Measurements from ENCODE around the gene TIMP2.
"Not testable (repeated sequence)": the region's sequence is repeated elsewhere in the genome, so short reads cannot be mapped to it uniquely, and the experiment has no call there.

The TIMP2 gene, protein sequence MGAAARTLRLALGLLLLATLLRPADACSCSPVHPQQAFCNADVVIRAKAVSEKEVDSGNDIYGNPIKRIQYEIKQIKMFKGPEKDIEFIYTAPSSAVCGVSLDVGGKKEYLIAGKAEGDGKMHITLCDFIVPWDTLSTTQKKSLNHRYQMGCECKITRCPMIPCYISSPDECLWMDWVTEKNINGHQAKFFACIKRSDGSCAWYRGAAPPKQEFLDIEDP

DNA sequence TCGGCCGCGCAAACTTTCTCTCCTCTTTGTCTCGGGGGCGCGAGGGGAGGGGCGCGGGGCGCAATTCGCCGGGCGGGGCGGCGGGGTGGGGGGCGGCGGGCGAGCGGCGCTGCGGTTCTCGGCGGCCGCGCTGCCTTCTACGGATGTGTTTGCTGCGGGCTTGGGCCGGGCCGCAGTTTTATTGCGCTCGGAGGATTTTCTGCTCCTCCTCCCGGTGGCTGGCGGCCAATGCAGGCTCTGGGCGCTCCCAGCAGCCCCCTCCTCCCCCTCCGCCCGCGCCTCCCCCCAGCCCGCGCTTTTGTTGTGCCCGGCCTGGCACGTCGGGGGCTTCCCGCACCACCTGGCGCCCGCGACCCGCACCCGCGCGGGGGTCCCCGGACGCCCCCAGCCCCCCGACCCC is at the start of gene TIMP2:
Gene TIMP2 (minus strand): TSS at position 154 of the 400 bp plus-strand sequence. CDS start 299 bp downstream, outside the sequence.
- no peak for DNase-seq (ENCODE audit: low spot score)

DNA sequence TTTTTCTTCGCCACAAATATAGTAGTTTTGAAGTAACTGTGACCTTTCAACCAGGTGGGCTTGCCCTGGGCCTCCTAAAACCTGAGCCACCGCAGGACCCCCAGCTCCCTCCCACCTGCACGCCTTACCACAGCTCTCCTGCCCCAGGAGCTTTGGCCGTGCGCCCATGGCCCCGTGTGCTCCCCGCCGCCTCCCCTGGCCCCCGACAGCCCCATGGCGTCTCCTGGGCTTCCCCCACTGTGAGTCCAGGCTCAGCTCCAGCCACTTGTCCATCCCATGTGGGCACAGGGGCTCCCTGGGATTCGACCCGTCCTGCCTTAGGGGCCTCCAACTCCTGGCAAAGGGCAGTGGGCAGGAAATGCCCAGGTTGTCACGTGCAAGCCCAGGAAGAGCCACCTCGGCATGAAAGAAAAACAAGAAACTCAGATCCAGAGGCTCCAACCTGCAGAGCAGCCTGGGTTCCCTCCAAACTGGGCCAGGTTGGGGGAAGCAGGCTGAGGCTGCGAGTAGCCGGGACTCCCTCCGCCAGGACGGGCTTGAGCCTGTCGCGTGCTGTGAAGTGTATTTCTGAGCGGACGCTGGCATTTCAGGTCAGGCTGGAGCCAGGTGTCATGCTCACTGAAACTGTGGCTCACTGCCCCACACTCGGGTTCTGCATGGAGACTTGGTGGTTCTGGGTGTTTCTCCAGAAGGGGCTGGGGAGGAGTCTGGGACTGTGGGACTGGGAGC is 48.8 kb upstream of the TIMP2 start:
- DNase-seq (ENCODE audit: low spot score) = no peak

DNA sequence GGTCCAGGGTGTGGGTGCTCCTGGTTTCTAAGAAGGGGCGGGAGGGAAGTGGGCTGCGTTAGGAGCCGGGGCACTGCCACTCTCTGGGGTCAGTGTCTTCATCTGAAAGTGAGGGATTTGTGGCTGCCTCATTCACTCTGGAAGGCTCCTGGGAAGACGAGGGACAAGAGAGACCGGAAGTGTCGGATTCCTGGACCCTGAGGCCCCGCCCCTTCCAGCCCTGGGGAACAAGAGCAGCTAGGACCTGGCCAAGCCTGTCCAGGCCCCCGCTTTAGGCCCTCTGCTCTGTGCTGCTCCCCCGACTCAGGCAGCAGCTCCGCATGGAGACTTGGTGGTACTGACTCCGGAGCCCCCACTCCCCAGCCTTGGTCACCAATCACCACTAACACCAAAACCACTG is 48.0 kb upstream of the TIMP2 start:
- no peak for DNase-seq (ENCODE audit: low spot score)

DNA sequence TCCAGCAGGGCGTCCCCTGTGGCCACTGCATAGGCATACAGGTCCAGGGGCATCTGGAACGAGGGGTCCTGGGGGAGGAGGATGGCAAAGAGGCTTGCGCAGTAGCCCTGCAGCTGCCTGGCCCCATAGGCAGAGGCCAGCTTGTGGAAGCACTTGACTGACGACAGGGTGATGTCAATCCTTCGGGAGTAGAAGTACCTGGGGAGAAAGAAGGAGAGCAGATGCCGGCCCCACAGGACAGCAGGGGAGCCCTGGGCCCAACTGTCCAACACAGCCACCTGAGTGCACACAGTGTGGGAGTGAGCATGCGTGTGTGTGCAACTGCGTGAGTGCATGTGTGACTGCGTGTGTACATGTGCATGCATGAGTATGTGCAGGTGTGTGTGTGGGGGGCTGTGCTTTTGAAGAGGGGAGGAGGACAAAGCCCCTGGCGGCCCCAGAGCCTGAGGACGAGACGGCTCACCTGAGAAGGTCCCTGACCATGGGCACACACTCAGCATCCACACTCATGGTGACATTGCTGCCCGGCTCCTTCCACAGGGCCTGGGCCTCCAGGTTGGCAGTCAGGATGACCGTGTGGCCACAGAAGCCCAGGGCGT is 47.4 kb upstream of the TIMP2 start:
- no peak for DNase-seq (ENCODE audit: low spot score)

DNA sequence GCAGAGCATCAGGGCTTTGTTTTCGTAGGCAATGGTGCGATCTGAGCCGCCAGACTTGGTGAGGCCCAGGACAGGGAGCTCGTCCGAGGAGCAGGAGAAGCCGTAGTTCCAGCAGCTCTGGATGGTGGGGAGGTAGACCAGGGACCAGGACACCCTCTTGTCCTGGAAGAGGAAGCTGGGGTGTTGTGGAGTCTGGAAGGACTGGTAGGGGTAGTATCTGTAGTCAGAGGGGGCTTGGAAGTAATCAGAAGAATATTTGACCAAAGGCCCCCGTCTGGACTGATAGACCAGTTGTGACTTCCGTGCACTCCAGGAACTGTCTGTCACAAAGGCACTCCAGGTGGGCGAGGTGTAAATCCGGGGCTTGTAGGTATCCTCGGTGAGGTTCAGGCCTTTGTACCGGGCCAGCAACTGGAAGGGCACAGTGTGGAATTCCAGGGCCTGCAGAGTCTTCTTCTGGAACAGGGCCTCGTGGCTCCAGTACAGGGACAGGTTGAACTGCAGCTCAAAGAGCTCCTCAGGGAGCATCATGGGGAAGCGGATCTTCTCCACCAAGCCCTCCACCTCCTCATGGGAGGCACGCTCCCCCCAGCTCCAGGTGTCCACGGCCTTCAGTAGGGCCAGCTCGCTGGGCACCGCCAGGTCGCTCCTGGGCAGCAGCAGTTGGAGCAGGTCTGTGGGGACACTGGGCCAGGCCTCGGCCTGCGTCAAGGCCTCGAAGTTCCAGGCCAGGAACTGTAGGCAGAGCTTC is 46.7 kb upstream of the TIMP2 start:
- no peak for DNase-seq (ENCODE audit: low spot score)

DNA sequence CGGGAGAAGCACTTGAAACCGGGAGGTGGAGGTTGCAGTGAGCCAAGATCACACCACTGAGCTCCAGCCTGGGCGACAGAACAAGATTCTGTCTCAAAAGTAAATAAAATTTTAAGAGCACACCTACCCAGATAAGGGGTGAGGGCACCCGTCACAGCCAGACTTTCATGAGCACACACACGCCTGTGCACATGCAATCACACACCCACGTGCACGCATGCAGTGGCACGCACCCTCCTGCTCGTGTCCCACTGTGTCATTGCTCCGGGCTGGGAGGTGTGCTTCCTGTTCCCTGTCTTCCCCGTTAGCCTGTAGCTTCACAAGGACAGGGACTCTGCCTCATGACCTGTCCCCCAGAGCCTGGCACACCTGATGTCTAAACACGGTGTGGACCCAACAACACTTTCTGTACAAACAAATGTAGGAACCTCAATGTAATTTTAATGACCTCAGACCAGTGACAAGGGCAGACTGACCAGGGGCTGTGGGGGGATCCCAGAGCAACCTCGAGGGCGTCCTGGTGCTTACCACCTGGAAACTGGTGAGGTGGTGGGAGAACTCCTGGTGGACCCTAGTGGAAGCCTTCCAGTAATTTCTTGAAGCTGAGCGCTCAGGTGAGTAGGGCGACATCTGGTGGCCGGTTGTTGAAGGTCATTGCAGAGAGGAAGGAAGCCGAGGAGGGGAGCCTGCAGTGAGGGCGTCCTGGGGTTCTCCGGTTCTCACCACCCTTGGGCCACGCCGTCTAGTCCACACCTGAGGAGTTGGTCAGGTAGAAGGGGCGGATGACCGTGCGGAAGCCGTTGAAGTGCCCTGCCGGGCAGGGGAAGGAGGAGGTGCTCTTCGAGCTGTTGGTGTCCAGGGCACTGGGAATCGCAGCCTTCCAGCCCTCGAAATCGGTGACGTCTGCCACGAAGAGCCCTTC is 45.9 kb upstream of the TIMP2 start:
- DNase-seq (ENCODE audit: low spot score) = peak; percentile 70

DNA sequence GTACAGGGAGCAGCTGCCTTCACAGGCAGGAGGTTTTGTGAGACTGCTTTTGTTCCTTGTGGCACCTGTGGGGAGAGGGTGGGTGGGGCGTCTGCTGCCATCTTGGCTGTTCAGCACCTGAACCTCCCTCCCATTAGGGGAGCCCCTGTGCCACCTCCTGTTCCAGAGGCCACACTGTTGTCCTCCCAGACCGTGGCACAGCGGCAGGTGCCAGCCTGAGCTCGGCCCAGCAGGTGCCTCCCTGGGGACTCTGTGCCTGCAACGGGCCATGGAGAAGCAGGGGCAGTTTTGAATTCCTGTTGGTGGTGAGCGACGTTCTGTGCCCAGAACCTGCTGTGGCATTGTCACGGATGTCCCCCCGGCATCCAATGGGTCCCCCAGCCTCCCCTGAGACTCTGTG is 44.7 kb upstream of the TIMP2 start:
- DNase-seq (ENCODE audit: low spot score) = no peak

DNA sequence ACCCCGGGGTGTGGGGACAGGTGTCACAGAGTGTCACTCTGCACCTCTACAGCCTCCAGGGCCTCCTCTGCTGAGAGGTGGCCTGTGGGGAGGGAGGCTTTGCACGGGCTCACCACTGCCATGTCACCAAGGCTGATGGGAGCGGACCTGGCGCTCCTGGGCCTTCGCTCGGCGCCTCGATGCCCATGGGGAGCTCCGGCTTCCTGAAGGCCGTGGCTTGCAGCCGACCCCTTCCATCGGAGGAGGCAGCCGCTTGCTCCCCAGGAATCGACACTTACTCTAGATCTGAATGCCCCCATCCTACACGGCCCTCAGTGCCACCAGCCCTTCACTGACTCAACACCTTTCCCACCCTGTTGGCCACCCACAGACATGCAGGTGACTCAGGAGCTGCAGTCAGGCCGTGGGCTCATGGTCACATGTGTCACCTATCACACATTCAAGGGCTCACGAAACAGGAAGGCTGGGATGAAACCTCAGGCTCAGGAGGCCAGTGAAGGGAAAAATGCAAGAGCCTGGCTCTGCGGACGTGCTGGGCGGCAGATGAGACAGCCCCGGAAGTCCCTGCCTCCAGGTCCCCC is 42.7 kb upstream of the TIMP2 start:
- no peak for DNase-seq (ENCODE audit: low spot score)

DNA sequence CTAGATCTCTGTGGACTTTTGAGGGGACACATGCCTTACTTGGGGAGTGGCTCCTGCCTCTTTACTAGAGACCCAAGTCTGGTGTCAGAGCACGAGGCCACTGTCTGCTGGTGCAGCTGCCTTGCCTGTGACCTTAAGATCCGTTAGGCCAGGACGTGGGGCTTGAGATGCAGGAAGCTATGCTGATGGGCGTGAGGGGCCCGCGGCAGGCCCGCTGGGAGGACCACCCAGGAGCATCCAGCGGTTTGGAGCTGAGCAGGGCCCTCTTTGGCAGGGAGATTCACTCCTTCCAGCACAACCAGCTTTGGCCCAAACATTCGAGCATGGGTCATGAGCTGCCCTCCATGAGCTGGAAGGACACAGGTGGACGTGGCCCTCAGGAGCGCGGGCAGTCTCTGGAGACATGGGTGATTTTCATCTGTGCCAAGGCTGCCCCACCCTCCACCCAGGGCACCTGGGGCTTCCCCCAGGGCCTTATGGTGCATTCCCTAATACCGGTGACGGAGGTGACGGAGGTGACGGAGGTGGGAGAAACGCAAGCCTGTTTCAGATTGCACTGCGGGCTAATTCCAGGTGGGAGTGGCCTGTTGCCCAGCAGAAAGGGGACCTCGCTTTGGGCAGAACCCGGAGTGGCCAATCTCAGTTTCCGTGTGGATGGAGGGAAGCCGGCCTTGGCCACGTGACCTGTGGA is 41.9 kb upstream of the TIMP2 start:
- no peak for DNase-seq (ENCODE audit: low spot score)

DNA sequence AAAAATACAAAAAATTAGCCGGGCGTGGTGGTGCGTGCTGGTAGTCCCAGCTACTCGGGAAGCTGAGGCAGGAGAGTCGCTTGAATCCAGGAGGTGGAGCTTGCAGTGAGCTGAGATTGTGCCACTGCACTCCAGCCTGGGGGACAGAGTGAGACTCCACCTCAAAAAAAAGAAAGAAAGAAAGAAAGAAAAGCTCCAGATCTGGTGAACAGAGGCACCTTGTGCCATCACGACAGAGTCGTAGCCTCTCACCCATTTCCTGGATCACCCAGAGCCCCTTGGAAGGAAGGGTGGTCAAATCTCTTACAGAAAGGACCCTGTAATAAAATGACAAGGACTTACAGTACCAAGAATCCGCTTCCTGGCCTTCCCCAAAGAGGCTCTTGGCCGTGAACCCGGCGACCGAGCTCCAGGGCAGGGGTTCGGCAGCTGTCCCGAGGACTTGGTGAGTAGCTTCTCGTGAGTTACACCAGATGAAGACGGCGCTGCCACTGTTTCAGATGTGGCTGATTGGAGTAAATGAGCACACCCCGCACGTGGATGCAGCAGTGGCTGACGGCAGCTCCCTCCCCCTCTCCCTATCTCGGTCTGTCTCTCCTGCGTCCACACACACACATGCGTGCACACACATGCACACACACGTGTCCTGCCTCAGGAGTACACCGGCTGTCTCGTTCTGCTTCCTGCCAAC is 41.1 kb upstream of the TIMP2 start:
- no peak for DNase-seq (ENCODE audit: low spot score)

DNA sequence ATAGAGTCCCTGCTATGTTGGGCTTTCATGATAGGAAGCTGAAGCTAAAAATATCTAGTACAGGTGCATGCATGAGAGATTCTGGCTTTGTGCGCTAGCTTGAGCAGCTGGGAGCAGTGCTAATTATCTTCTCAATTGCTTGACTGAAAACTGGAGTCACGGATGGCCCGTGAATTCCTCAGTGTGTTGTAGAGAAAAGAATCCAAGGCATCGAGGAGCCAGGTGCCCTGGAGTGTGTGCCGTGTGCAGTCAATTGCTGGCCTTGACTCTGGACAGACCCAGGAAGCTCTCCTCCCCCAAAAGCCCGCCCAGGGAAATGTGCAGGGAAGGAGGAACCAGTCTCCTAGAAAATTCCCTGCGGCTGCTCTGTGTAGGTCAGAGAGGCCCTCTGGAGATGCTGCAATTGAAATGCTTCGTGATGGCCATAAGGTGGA is 40.3 kb upstream of the TIMP2 start:
- no peak for DNase-seq (ENCODE audit: low spot score)

DNA sequence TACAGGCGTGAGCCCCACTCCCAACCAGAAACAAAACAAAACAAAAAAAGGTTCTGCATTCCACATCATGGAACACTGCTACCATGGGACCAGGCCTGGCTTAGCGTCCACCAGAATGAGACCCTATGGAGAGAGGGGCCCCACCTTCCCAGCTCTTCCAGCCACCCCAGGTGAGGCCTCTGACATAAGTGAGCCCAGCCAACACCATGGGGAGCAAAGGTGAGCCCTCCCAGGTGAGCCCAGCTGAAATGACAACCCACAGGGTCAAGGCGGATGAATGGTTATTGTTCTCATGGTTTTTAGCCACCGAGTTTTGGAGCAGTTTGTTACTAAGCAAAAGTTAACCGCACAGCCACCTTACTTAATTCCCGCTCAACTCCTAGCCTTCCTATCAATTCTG is 38.2 kb upstream of the TIMP2 start:
- no peak for DNase-seq (ENCODE audit: low spot score)

DNA sequence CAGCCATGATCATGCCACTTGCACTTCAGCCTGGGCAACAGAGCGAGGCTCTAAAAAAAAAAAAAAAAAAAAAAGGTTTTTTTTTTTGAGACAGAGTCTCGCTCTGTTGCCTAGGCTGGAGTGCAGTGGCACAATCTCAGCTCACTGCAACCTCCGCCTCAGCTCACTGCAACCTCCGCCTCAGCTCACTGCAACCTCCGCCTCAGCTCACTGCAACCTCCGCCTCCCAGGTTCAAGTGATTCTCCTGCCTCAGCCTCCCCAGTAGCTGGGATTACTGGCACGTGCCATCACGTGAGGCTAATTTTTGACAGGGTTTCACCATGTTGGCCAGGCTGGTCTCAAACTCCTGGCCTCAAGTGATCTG is 37.8 kb upstream of the TIMP2 start:
- not testable (repeated sequence) for DNase-seq (ENCODE audit: low spot score)

DNA sequence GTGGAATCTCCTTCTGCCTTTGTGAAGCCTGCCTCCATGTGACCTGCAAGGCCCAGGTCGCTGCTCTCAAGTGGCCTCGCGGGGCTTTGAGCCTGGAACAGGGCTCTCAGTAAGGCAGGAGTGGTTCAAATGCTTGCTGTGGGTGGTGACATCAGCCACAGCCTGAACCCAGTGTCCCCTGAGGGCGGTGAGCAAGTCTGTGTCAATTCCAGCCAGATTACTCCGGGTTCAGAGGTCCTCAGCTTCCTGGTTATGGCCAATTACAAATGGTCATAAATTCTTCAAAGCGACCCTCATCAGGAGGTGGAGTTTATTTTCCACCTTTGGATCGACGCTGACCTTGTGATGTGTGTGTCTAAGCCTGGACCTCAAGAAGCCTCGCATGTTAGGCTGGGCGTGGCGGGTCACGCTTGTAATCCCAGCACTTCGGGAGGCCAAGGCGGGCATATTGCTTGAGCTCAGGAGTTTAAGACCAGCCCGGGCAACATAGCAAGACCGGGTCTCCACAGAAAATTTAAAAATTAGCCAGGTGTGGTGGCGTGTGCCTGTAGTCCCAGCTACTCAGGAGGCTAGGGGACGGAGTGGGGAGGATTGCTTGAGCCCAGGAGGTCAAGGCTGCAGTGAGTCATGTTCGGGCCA is 37.3 kb upstream of the TIMP2 start:
- no peak for DNase-seq (ENCODE audit: low spot score)

DNA sequence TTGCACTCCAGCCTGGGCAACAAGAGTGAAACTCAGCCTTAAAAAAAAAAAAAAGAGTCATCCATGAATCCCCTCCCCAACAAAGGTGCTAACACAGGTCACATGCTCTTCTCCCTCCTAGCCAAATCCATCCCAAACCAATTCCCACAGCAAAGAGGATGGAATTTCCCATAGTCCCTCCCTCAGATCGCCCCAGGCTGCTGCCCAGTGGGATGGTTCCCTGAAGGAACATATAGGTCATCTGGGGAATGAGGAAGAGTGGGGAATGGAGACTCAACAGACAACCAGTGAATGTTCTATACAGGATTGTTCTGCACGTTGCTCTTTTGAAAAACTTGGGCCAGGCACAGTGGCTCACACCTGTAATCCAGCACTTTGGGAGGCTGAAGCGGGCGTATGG is 36.4 kb upstream of the TIMP2 start:
- DNase-seq (ENCODE audit: low spot score) = no peak

DNA sequence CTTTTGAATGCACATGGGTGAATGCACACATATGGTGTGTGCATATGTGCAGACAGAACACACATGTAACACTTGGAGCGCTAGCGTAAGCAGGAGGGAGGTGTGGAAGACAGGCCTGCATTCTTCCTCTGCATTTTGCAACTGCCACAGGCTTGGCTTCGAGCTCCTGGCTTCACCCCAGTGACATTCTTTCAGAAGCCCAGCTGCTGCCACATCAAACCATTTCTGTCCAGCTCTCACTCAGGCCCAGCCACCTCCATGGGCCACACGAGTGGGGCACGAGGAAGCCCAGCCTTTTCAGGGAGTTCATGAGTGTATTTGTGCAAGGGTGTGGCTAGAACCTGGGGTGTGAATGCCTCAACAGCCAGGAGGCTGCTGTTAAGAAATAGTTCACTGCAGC is 35.7 kb upstream of the TIMP2 start:
- no peak for DNase-seq (ENCODE audit: low spot score)

DNA sequence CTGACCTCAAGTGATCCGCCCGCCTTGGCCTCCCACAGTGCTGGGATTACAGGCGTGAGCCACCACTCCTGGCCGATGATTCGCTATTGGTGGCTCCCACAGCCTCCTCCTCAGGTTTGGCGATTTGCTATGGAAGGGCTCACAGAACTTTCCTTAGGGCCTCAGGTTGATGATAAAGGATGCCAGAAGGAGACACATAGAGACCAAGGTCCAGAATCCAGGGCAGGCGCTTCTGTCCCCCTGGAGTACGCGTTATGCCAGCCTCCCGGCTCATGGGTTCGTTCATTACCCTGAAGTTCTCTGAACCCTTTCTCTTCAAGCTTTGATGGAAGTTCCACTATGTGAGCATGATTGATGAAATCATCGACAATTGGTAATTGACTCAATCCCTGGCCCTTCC is 34.6 kb upstream of the TIMP2 start:
- DNase-seq (ENCODE audit: low spot score) = no peak

DNA sequence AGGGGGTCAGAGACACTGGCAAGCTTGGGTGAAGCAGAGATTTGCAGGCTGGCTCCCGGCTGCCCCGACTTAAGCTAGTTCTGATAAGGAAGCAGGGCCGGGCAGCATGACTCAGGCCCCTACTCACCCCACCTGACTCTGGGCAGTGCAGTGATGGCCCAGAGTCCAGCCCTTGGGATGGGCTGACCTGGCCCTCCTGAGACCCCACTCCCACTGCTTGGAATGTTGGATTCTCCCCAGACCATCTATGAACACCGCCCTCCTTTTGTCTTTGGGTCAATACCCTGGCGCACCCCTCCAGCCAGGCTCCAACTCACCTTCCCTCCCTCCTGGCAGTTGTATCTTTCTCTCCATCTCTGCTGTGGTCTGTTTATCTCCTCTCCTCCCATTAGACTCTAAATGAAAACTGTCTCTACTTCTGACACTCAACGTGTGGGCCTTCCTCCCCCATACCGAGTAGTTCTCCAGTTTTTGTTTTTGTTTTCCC is 33.5 kb upstream of the TIMP2 start:
- no peak for DNase-seq (ENCODE audit: low spot score)

DNA sequence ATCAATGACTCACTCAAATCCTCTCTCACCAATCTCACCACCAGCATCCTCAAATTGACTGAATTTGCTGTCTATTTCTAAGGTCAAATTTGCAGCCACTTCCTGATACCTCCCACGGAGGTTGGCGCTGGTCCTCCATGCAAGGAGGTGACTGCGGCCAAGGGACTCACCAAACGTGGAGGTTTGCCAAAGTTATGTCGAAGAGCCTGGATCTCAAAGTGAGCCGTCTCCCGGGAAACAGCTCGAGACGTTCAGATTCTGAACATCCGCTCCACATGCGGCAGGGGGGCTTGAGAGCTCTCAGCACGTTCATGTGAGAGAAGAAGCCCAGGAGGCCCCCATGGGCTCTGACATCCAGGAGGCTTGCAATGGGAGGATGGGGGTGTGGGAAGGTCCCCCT is 31.9 kb upstream of the TIMP2 start:
- DNase-seq (ENCODE audit: low spot score) = no peak

DNA sequence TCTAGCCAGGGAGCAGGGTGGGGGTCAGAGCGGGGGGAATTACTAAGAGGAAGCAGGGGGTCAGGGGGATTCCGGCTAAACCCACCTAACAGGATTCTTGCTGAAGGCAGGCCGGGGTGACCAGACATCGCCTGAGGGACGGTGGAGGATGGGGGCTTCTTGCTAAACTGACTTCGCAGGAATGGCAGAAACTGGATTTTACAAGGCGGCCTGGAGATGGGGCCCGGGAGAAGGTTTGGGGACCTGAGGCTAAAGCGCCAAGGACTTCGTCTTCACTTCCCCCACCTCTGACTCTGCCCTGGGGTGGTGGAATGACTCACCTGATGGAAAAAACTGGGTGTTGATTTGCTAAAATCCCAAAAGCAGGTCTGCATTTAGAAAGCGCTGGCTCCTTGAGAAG is 31.1 kb upstream of the TIMP2 start:
- no peak for DNase-seq (ENCODE audit: low spot score)

All from hematopoietic multipotent progenitor cell treated with erythropoietin and hydrocortisone succinate and interleukin-3 and kit ligand, for 15 days (in vitro differentiated cells).